Sigmoid colon (tissue), 4 donors: Measurements from ENCODE around the gene IGF2BP3.

Experiments used
- EP300 ChIP-seq, 4 donors: sonication (generic); formaldehyde crosslinking; IDR thresholded peaks; one replicate each; pipeline ENCODE4 v1.6.1; 2017; ENCODE audit warnings: antibody characterized with exemption in 4 of 4
- TF ChIP-seq, protein P1 (sequence below), 4 experiments: fragments of 450-650 bp in 3 of 4; fragments of 200-600 bp in 1 of 4; IDR thresholded peaks; one replicate each; pipeline ENCODE4 v1.5.1; 2016 to 2019; ENCODE audit warnings: antibody characterized with exemption in 4 of 4, mild to moderate bottlenecking in 3 of 4, moderate library complexity in 2 of 4

DNA sequence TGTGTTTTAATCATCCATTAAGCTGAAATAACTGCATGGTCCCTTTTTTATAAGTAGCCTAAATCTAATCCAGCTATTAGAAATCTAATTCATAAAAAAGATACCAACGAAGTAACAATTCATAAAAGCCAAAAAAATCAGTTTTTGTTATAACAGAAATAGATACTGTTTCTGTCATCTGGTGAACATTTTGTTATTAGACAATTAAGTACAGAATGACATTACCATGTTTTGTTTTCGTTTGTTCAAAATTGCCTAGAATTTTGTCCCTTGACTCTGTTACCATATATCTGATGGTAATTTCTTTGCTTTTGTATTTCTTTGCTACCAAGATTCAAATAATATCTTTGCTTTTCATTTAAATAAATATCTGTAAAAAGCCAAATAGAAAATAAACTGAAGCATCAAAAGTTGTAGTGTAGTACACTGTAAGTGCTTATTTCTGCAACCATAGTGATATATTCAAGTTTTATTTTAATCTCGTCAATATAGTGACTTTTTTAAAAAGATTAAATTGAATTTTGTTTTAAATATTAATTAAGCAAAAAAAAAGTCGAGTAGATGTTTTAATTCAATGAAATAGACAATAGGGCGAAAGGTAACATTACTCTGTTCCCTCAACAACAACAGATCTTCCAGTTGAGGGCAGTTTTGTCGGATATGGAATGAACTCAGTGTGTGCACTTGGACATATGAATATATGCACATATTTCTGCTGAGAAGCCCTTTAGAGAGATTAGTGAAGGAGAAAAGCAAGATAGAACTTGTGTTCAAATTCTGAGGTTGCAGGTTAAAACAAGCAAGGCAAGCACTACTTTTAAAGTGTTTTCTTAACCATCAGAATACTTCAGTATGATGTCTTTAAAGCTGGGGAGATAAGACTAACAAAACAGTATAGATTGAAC is 7.9 kb upstream of the IGF2BP3 start:
- no peak for TF ChIP-seq EP300 (IDR thresholded peaks at IDR 0.05)
- TF ChIP-seq, protein P1, sequence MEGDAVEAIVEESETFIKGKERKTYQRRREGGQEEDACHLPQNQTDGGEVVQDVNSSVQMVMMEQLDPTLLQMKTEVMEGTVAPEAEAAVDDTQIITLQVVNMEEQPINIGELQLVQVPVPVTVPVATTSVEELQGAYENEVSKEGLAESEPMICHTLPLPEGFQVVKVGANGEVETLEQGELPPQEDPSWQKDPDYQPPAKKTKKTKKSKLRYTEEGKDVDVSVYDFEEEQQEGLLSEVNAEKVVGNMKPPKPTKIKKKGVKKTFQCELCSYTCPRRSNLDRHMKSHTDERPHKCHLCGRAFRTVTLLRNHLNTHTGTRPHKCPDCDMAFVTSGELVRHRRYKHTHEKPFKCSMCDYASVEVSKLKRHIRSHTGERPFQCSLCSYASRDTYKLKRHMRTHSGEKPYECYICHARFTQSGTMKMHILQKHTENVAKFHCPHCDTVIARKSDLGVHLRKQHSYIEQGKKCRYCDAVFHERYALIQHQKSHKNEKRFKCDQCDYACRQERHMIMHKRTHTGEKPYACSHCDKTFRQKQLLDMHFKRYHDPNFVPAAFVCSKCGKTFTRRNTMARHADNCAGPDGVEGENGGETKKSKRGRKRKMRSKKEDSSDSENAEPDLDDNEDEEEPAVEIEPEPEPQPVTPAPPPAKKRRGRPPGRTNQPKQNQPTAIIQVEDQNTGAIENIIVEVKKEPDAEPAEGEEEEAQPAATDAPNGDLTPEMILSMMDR (IDR thresholded peaks at IDR 0.05), result no peak
